Astrocyte of the hippocampus (primary cell): Measurements from ENCODE around the gene HLA-DPB1.
"Not testable (repeated sequence)": the region's sequence is repeated elsewhere in the genome, so short reads cannot be mapped to it uniquely, and the experiment has no call there.

Source experiments
- DNase-seq: peaks from one replicate; pipeline ENCODE4 v3.0.0; 2011; ENCODE audit warnings: low read depth, low spot score

HLA-DPB1 gene

GRCh38 chr6:33101121-33101737 is 25.4 kb downstream of the HLA-DPB1 start:
- not testable (repeated sequence) for DNase-seq

- no peak for DNase-seq
Observed at GRCh38 chr6:33103776-33104175, 28.0 kb downstream of the HLA-DPB1 start.

- DNase-seq: no peak
Observed at GRCh38 chr6:33104887-33105286, 29.1 kb downstream of the HLA-DPB1 start.

GRCh38 chr6:33105386-33105785 is 29.6 kb downstream of the HLA-DPB1 start:
- DNase-seq: no peak

DNA sequence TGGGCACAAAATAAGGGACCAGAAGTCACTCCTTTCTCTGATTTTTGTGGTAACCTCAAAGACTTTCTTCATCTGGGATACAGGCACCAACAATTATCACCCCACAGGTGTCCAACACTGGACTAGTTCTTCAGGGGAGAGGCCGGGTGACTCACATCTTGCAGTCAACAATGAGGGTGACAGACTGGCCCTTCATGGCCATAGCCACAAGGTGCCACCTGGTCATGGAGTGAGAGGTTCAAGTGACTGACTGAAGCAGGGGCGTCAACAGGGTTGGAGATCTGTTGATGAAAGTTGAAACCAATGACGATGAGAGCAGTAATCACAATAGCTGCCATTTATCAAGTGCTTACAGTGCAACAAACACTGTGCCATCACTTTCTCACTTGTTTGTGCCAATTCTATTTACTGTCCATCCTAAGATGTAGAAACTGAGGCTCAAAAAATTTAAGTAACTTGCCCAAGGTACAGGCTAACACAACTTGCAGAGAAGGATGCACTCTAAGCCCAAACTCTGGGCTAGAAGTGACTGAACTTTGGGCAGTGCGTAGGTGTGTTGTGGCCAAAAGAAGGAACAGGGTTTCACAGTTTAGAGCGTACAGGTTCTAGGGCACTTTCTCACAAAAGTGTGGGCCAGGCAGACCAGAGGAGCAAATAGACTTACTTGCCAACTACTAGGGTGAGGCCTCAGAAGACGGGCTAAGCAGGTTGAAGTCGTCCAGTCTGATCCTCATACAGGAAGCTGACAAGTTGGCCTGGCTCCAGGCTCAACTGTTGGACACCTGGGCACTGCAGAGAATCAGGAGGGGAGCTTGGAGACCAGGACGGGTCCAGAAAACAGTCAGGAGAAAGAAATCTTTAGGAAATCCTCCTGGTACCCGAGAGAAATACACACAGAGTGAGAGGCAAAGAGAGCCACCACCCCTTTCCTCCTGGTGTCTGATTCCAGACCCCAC is 30.4 kb downstream of the HLA-DPB1 start:
- DNase-seq: no peak

DNA sequence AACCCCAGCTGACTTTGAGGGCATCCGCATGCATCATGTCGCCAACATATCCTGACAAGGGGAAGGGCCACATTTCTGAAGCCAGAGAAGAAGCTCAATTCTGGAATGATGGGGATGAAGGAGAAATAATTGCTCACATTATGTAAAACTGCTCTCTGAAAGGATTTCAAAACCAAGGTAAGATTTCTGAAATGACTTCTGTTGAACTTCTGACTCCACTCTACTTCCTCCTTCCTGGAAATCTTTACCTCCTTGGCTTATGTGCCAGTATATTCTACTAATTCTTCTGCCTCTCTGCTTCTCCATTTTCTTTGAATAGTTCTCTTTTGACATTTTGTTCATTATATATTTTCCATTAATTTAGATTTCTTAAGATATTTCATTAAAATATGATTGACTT is 31.9 kb downstream of the HLA-DPB1 start:
- DNase-seq: no peak

DNA sequence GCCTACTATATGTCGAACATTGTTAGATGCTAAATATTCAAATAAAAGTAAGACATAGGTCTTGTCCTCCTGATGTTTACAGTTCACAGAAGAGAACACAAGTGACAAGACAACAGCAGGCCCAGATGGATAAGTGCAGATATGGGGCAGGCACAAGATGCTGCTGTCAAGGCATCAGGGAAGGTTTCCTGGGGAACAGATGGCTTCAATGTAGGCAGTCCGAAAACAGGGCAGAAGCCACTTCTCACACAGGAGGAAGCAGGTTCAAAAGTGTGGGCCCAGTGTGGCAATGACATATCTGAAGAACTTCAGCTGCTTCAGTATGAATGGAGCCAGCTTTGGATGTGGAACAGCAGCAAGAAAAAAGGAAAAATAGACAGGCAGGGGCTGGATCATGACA is 32.5 kb downstream of the HLA-DPB1 start:
- no peak for DNase-seq

GRCh38 chr6:33112148-33112547 is 36.4 kb downstream of the HLA-DPB1 start:
- peak; percentile 67 for DNase-seq

DNA sequence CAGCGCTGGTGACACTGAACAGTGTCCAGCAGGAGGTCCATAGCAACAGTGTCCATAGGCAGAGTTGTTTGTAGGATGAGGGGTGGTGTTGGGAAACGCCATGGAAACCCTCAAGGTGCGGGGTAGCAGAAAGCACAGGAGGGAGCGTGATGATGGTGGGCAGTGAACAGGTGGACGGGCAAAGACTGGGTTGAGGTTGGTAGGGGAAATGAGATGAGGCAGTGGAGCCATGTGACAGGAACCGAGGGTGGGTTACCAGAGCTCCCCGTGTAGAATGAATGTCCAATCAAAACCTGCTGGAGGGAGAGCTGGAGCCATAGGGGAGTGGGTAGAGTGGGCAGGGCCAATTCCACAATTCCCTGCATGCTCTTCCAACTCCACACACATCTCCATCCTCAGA is 38.0 kb downstream of the HLA-DPB1 start:
- no peak for DNase-seq

GRCh38 chr6:33114406-33114805 is 38.6 kb downstream of the HLA-DPB1 start:
- no peak for DNase-seq

DNA sequence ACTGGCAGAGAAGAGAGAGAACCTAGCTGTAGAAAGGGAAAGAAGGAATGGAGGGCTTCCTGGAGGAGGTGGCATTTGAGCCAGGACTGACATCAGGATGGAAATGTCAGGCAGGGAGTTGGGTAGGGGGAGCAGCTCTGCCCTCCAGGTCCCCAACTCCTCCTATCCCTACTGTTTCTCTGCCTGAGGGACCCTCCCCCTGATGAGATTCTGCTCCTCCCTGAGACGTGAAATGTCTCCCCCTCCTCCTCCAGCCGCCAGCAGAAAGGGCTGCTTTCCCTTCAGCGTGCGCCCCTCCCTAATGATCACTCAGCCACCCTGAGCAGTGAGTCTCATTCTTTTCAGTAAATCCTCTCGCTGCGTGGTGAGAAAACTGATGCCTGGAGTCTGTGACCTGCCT is 40.6 kb downstream of the HLA-DPB1 start:
- DNase-seq: peak; percentile 13

DNA sequence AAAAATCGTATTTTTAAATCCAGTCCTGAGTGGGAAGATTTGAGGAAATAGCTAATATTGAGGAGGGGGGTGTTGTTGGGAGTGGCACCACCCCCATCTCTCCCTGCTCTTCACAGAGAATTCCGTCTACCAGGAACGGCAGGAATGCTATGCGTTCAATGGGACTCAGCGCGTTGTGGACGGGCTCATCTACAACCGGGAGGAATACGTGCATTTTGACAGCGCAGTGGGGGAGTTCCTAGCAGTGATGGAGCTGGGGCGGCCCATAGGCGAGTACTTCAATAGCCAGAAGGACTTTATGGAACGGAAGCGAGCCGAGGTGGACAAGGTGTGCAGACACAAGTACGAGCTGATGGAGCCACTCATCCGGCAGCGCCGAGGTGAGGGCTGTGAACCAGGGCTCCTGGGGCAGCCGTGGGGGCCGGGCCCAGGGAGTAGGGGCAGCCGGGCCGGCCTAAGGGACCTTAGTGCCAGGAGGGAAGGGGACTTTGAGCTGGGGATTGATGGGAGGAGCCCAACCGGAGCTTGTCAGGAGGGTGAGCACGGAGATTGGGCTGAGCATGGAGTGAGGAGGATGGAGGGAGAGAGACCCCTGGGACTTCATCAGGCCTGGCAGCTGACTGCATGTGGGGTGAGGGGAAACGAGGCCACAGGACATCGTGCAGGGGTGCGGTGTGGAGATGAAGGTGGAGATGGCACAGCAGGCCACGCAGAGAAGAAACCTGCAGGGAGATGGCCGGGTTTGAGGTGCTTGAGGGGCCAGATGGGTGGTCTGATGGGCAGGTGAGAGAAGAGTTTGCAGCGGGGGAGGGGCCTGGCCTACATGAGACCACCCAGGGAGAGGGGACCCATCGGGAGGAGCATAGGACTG is 41.3 kb downstream of the HLA-DPB1 start:
- peak; percentile 23 for DNase-seq

- no peak for DNase-seq
Observed at GRCh38 chr6:33117811-33118277, 42.1 kb downstream of the HLA-DPB1 start.

DNA sequence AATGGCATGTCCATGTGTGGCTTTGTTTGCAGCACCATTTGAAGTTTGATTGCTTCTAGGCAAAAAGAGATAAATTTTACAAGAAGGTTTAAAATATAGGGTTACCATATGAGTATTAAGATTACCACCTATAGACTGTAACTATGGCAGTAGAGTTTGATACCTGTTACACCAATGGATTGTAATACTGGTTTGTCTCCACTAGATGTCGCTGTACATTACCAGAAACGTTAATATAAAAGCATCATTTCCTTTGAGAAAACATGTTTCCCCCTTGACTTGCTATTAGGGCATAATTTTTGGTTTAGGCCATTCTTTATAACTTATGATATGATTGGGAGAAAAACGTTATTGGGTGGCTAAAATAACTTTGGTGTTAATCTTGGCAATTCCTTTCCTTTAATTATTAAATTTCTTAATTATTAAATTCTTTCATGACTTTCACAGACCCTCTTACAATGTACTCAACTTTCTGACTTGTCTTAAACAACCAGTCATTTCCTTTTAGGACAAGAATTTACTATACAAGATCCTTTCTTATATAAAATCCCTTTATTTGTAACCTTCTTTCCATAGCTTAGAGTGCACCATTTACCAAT is 42.8 kb downstream of the HLA-DPB1 start:
- peak; percentile 69 for DNase-seq

- no peak for DNase-seq
Observed at GRCh38 chr6:33120001-33120400, 44.2 kb downstream of the HLA-DPB1 start.

GRCh38 chr6:33123181-33123580 is 47.4 kb downstream of the HLA-DPB1 start:
- DNase-seq: no peak

DNA sequence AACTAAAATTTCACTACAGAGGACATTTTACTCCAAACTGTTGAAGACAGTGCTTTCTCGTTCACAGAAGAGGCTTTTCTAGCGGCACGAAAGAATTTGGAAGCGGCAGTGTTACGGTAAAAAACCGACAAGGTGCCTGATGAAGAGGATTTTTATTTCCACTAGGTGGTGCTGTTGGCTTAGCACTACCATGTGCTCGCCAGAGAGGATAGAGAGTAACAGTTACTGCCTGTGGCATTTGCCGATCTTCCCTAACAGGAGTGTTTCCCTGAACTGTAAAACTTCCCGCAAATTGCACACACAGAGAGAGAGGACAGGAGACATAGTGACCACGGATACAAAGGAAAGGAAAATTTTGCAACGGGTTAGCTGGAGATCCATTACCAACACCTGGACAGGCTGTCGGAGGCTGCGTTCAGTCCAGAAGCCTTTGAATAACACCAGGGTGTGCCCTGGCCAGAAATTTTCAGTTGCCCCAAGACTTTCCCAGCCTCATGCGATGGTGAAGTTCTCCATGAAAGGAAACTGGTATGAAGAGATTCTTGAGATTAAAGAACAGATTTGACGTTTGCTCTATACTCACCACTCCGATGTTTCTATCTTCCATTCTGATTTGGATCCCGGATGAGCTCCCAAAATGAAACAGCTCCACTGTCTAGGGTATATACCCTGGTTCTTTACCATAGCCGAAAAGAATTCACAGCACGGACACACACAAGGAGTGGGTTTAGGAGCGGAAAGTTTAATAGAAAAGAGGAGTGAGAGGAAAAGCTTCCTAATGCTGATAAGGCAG is 48.1 kb downstream of the HLA-DPB1 start:
- no peak for DNase-seq

DNA sequence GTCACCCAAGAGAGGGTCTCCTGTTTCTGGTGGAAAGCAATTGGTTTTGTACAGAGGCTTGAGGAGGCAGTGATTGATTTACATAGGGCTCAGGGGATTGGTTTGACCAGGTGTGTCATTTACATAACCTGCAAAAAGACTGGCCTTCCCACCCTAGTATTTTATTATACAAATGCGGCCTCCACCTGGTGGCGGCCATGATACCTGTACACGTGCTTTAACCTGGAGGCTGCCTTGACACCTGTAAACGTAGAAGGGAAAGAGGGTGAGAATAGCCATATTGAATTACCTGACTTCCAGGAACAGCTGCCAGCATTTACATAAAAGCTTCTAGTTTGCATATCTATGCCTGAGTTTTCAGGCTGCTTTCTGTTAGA is 48.7 kb downstream of the HLA-DPB1 start:
- no peak for DNase-seq

DNA sequence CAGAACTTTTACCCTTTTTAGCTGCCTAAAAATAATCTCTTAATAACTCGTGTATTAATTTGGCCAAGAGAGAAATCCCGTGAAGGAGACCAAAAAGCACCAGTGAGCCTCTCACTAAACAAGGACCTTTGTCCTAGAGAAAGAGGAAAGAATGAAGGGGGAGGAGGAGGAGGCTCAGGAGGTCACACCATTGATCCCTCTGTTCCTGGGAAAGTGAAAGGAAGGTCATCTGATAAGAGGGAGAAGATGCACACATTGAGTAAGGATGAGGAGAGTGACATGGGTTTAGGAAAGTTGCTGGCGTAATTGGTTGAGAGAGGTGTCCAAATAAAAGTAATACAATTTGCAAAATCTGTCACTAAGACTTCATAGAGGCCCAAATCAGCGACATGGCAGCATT is 49.2 kb downstream of the HLA-DPB1 start:
- no peak for DNase-seq

- DNase-seq: no peak
Observed at GRCh38 chr6:33126101-33126714, 50.4 kb downstream of the HLA-DPB1 start.
